GM15510 (cell line): ENCODE results near the gene FMN1.

ENCODE experiments used
- POLR2A ChIP-seq: IDR thresholded peaks from 3 replicates; pipeline ENCODE4 v1.6.1; 2011; ENCODE audit warnings: borderline replicate concordance; ENCODE audit not compliant: insufficient read length; ENCODE audit errors: extremely low read depth

The FMN1 gene

GRCh38 chr15:32739522-32740063, 454.9 kb downstream of the FMN1 start:
- TF ChIP-seq POLR2A: no peak

DNA sequence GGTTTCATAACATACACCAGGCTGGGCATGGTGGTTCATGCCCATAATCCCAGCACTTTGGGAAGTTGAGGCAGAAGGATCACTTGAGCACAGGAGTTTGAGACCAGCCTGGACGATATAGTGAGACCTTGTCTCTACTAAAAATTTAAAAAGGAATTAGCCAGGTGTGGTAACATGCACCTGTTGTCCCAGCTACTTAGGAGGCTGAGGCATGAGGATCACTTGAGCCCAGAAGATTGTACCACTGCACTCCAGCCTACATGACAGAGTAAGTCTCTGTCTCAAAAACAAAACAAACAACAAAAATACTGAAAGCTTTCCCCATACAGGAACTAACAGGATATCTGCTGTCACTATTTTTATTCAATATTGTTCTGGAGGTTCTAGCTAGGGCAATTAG, 455.8 kb downstream of the FMN1 start:
- no peak for TF ChIP-seq POLR2A

DNA sequence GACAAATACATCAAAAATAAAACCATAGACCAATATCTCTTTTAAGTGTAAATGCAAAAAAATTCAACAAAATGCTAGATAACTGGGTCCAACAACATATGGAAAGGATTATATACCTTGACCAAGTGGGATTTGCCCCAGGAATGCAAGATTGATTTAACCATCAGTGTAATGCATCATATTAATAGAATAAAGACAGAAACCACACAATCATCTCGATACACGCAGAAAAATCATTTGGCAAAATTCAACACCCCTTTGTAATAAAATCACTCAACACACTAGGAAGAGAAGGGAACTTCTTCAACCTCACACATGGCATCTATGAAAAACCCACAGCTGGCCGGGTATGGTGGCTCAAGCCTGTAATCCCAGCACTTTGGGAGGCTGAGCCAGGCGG, 457.2 kb downstream of the FMN1 start:
- TF ChIP-seq POLR2A: no peak

GRCh38 chr15:32736701-32737061, 457.8 kb downstream of the FMN1 start:
- TF ChIP-seq POLR2A: no peak

- no peak for TF ChIP-seq POLR2A
Measured at GRCh38 chr15:32735989-32736700, 458.4 kb downstream of the FMN1 start.

GRCh38 chr15:32733281-32733680, 461.2 kb downstream of the FMN1 start:
- TF ChIP-seq POLR2A: no peak

- TF ChIP-seq POLR2A: no peak
Measured at GRCh38 chr15:32732574-32733157, 461.8 kb downstream of the FMN1 start.

GRCh38 chr15:32730677-32731654, 463.5 kb downstream of the FMN1 start:
- no peak for TF ChIP-seq POLR2A

GRCh38 chr15:32729700-32730395, 464.7 kb downstream of the FMN1 start:
- no peak for TF ChIP-seq POLR2A

- TF ChIP-seq POLR2A: no peak
Measured at GRCh38 chr15:32723171-32723948, 471.2 kb downstream of the FMN1 start.

DNA sequence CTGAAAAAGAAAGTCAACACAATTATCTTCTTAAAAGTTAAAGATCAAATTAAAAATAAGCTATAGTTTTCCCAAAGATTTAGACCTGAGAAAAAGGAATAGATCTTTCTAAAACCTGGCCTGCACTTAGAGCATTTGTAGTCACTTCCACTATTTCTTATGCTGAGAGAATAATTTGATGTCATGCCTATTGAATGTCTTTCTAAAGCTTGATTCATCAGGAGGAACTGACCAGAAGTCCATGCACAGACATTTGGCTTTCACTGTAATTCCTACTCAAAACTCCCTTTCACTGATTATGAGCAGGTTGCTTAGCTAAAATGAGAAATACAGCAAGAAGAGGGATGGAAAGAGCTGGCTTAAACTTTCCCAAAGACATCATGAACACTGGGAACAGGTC, 472.4 kb downstream of the FMN1 start:
- TF ChIP-seq POLR2A: no peak

DNA sequence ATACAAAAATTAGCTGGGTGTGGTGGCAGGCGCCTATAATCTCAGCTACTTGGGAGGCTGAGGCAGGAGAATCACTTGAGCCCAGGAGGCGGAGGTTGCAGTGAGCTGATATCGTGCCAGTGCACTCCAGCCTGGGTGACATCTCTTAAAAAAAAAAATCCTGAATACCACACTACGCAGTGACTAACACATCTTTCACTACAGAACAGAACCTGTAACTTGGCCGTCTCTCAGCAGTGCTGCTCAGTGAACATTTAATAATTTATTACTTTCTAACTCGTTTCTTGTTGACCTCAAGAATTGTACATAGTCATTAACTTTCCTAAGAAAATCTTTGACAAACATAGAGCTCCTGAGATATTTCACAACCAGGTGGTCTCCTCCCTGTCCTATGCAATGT, 472.9 kb downstream of the FMN1 start:
- TF ChIP-seq POLR2A: no peak

DNA sequence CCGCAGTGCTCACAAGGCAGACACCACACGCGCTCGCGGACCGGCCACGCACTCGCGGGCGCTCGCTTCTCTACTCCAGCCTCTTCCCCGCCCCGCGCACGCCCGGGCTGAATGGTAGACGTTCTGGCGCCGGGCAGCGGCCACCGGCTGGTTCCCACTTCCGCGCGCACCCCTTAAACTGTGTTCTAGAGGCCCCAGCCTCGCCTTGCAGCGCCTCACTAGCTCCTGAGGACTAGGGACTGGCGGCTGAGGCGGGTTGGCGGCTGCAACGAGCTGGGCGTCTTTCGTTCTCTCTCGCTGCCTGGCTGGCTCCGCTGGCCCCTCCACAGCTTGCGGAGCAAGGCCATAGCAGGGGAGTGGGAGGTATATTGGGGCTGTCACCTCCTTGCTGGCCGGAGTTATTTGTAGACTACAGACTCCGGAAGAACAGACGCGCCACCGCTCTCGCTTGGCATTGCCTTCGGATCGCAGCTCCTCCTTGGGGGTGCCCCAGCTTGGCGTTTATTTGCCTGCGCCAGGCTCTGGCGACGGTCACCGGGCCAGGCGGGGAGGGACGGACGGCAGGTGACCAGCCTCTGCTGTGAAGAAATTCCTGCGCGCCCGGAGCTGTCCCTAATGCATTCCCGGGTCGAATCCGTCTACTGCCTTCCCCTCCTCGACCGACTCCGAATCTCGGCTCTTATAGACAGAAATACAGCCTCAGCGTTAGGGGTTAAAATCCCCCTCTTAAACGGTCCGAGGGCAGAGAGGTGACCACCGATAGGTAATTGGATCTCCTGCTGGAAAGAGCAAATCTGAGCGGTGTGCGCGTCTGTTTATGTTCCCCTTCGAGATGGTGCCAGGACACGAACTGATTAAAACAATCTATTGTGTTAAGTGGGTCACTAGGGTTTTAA, 475.4 kb downstream of the FMN1 start:
- no peak for TF ChIP-seq POLR2A

GRCh38 chr15:32718227-32718820, 476.2 kb downstream of the FMN1 start:
- no peak for TF ChIP-seq POLR2A
